ENCODE results near the gene SORL1. TPM values are rescaled to one million over a fixed set of nuclear protein-coding genes. Genes with fewer than 3 reads are reported as not detected.

Gene SORL1
- total RNA-seq, 1 experiment from 2014 or later = 68.3 TPM

DNA sequence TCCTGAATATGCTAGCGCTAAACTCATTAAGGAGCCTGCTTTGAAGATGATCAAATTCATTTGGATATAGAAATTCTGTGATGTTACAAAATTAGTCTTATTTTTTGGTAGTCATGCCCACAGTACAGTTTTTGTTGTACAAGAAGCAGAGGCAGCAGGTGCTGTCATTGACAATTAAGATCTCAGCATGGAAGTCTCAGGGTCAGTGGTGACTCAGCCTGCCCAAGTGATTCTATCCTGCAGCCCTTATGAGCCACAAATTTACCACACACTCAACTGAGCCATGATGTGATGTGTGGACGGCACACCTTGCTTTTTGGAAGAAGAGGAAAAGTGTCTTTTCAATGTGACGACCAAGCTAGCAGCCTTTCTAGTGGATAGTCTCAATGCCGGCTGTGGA lies 154.2 kb downstream of the SORL1 start:
- no peaks in the 10 kb centered on the region for H3K4me1 ChIP-seq (ENCODE audit: insufficient read depth, low read length)
- H3T11ph ChIP-seq (ENCODE audit: low read length) = no peak overlapping the region
- no peak overlapping the region for H3K23ac ChIP-seq (ENCODE audit: insufficient read length, low read depth, low read length)
- no peak overlapping the region for H2BK120ac ChIP-seq (ENCODE audit: low read depth, low read length, poor library complexity, severe bottlenecking)
- Mint-ChIP-seq H3K36me3 (ENCODE audit: insufficient read depth in 1 of 3, low read depth in 3 of 3) (peaks cover 37 to 95% (median 85%) of the 10 kb centered on the region in 3 experiments), H3K4me1 (no peaks in the 10 kb centered on the region), H3K27ac (no peak overlapping the region), H3K4me3 (no peak overlapping the region), H3K27me3 (ENCODE audit: low read depth) (no peaks in the 10 kb centered on the region), H3K9me3 (no peaks in the 10 kb centered on the region)
- no peak for DNase-seq
- no peaks in the 10 kb centered on the region for H3K79me1 ChIP-seq (ENCODE audit: insufficient read depth, low read depth, low read length, poor library complexity, severe bottlenecking)
- no peak overlapping the region for H2BK12ac ChIP-seq (ENCODE audit: insufficient read length, low read depth, low read length)
- no peak overlapping the region for H3K18ac ChIP-seq (ENCODE audit: insufficient read length, low read depth, low read length)
- H3K4me2 ChIP-seq (ENCODE audit: insufficient read depth, insufficient read length, low read length) = no peak overlapping the region
- H3K9ac ChIP-seq (ENCODE audit: extremely low read depth, insufficient read length, low read length) = no peak overlapping the region
- no peak overlapping the region for H4K8ac ChIP-seq (replicated peaks; ENCODE audit: insufficient read length, low read depth, low read length)
- no peak overlapping the region for H2BK20ac ChIP-seq (ENCODE audit: low read depth, low read length, poor library complexity, severe bottlenecking)
- H4K5ac ChIP-seq (ENCODE audit: insufficient read length, low read depth, low read length) = no peak overlapping the region
- H3K14ac ChIP-seq (ENCODE audit: insufficient read depth, low read length) = no peak overlapping the region
- no peak overlapping the region for H4K91ac ChIP-seq (ENCODE audit: insufficient read length, low read depth, low read length)
- H3K27ac ChIP-seq (ENCODE audit: insufficient read length, low read depth, low read length) = no peak overlapping the region
- no peaks in the 10 kb centered on the region for H4K20me1 ChIP-seq (ENCODE audit: control insufficient read depth, insufficient read depth, insufficient read length)
- H2BK5ac ChIP-seq (ENCODE audit: insufficient read length, low read length) = no peak overlapping the region
- no peaks in the 10 kb centered on the region for H3K9me3 ChIP-seq (ENCODE audit: control insufficient read depth, low read depth, low read length)
- H3K56ac ChIP-seq (ENCODE audit: insufficient read length, low read depth, low read length) = no peak overlapping the region
- H3K27me3 ChIP-seq (ENCODE audit: insufficient read depth, low read length) = no peaks in the 10 kb centered on the region
- H2AK5ac ChIP-seq (ENCODE audit: insufficient read length, low read length) = no peak overlapping the region
- WGBS (ENCODE audit: extremely low coverage, insufficient read length, low lambda C conversion rate) = no CpG with 5 or more reads among the region's 4 CpGs
- no peak overlapping the region for H2BK15ac ChIP-seq (ENCODE audit: low read depth, low read length)
- H2AFZ ChIP-seq (ENCODE audit: low read length) = no peak overlapping the region
- no peaks in the 10 kb centered on the region for H3K23me2 ChIP-seq (ENCODE audit: insufficient read length, low read depth, low read length, poor library complexity, severe bottlenecking)
- no peaks in the 10 kb centered on the region for H3K79me2 ChIP-seq (ENCODE audit: insufficient read depth, low read length)
- TF ChIP-seq, protein P1, sequence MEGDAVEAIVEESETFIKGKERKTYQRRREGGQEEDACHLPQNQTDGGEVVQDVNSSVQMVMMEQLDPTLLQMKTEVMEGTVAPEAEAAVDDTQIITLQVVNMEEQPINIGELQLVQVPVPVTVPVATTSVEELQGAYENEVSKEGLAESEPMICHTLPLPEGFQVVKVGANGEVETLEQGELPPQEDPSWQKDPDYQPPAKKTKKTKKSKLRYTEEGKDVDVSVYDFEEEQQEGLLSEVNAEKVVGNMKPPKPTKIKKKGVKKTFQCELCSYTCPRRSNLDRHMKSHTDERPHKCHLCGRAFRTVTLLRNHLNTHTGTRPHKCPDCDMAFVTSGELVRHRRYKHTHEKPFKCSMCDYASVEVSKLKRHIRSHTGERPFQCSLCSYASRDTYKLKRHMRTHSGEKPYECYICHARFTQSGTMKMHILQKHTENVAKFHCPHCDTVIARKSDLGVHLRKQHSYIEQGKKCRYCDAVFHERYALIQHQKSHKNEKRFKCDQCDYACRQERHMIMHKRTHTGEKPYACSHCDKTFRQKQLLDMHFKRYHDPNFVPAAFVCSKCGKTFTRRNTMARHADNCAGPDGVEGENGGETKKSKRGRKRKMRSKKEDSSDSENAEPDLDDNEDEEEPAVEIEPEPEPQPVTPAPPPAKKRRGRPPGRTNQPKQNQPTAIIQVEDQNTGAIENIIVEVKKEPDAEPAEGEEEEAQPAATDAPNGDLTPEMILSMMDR (conservative IDR thresholded peaks at IDR 0.05) = no peak
- H3K4ac ChIP-seq (ENCODE audit: low read depth, low read length) = no peak overlapping the region

All from H9 (cell line).